Activated CD8-positive, alpha-beta T cell treated with anti-CD3 and anti-CD28 coated beads, Interleukin-2, amount 10 ng/mL, durations not matched to agents 7 days and 5 days (primary cell): ENCODE results near the gene TAB2. TPM values are rescaled to one million over a fixed set of nuclear protein-coding genes. Genes with fewer than 3 reads are reported as not detected.

ENCODE experiments used
- ATAC-seq: fragments of 150-1000 bp; cut with Tn5 transposase; one replicate; pipeline ENCODE4 v1.10.0; 2021; ENCODE audit warnings: moderate library complexity
- CTCF ChIA-PET: fragments of 350-600 bp; sonication (Branson Sonifier 250); formaldehyde crosslinking; loops from one replicate; lab custom pipeline; 2021; ENCODE audit warnings: antibody characterized with exemption; lab: Charles Lee
- POLR2A ChIA-PET: fragments of 350-600 bp; sonication (Branson Sonifier 250); formaldehyde crosslinking; loops from one replicate; lab custom pipeline; 2021; ENCODE audit warnings: antibody characterized with exemption; lab: Charles Lee
- DNase-seq: peaks from one replicate; pipeline ENCODE4 v3.0.0-alpha.2; 2020
- H3K27ac Mint-ChIP-seq: one replicate; pipeline ENCODE4 v1.8.0; 2021; ENCODE audit warnings: mild to moderate bottlenecking, mixed read lengths
- H3K27me3 Mint-ChIP-seq: one replicate; pipeline ENCODE4 v1.8.0; 2021; ENCODE audit warnings: low read depth, mixed read lengths
- H3K36me3 Mint-ChIP-seq: one replicate; pipeline ENCODE4 v1.8.0; 2021; ENCODE audit warnings: low read depth, mixed read lengths
- H3K4me1 Mint-ChIP-seq: one replicate; pipeline ENCODE4 v1.8.0; 2021; ENCODE audit warnings: low read depth, mixed read lengths
- H3K4me3 Mint-ChIP-seq: one replicate; pipeline ENCODE4 v1.8.0; 2021; ENCODE audit warnings: mild to moderate bottlenecking, mixed read lengths
- H3K9me3 Mint-ChIP-seq: one replicate; pipeline ENCODE4 v1.8.0; 2022; ENCODE audit warnings: mixed read lengths; ENCODE audit not compliant: insufficient read depth
- total RNA-seq, 2 experiments: library from RNA; stranded (reverse); gene quantifications; one replicate each; pipeline ENCODE4 v1.2.3, GENCODE V29; 2021

The TAB2 gene
- total RNA-seq, 2 experiments from 2014 or later: 113 to 115 TPM

DNA sequence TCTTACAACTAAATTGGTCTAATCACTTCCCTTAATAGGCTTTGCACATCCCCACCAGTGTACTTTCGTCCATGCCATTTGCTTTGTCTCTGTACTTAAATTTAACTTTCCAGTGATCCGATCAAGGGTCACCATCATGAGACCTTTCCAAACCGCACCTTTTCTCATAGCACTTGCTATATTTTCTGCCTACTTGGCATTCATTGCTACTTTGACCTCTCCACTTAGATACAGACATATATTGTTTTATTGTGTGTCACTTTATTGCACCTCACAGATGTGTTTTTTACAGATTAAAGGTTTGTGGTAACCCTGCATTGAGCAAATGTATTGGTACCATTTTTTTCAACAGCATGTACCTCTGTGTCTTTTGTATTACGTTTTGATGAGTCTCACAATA lies 97.3 kb downstream of the TAB2 start:
- DNase-seq: no peak
- ChIA-PET POLR2A (no interaction called here), CTCF (no interaction called here)
- H3K4me3 Mint-ChIP-seq: no peak overlapping the region
- peaks cover 59% of the 10 kb centered on the region for H3K36me3 Mint-ChIP-seq
- H3K9me3 Mint-ChIP-seq: peaks cover 4% of the 10 kb centered on the region
- peaks cover 6% of the 10 kb centered on the region for H3K4me1 Mint-ChIP-seq
- no peaks in the 10 kb centered on the region for H3K27me3 Mint-ChIP-seq
- no peak for ATAC-seq
- H3K27ac Mint-ChIP-seq: no peak overlapping the region

DNA sequence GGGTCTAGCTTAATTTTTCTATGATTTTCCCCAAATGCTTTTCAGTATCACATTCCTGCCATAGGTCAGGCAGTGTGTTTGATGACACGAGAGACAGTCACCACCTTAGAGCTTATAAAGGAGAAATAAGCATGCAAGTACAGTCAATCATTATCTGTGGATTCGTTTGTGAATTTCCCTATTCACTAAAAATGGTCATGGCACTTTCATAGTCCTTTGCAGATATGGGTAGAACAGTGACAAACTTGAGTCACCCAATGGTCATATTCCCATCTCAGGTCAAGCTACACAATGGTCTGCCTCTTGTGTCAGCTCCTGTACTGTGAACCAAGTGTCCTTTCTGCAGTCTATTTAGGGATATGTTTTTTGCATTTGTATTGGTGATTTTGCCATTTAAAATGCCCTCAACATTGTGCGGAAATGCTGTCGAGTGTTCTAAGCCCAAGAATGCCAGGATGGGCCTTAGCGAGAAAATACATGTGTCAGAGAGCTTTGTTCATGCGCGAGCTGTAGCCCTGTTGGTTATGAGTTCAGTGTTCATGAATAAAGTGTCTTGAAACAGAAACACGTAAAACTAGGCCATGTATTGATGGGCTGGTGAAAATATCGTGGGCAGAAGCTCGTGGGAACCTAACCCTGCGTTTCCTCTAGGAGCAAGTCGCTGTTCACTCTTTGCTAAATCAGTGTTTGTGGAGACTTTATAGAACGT lies 102.3 kb downstream of the TAB2 start:
- peaks cover 21% of the 10 kb centered on the region for H3K36me3 Mint-ChIP-seq
- H3K27me3 Mint-ChIP-seq: no peaks in the 10 kb centered on the region
- ATAC-seq (no peak), DNase-seq (no peak)
- peaks cover 4% of the 10 kb centered on the region for H3K9me3 Mint-ChIP-seq
- no peak overlapping the region for H3K27ac Mint-ChIP-seq
- H3K4me1 Mint-ChIP-seq: peaks cover 4% of the 10 kb centered on the region
- ChIA-PET POLR2A (interaction anchor here (0.6 to 1.3 kb wide), 3 partner anchors 93 to 353 kb away, joined by 3 read pairs; no protein-coding TSS in a partner anchor), CTCF (interaction anchor here (0.6 to 3.2 kb wide), 5 partner anchors 12 to 391 kb away, joined by 3 to 19 read pairs (median 9); no protein-coding TSS in a partner anchor)
- H3K4me3 Mint-ChIP-seq: no peak overlapping the region

DNA sequence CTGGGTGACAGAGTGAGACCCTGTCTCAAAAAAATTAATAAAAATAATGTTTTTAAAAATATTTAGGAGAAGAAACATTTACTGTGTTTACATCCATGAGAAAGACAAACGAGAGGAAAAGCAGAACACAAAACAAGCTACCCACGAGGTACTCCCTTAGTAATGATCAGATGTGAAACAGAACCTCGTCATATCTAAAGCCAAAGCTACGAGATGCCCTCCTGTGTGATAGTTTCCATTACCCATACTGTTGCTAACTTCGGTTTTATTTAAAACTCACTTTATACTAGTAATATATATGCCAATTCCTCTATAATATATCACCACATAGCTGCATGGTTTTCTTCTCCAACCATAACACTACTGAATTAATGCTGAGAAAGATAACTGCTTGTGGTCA lies 103.6 kb downstream of the TAB2 start:
- ChIA-PET CTCF (interaction anchor here (0.6 to 3.2 kb wide), 5 partner anchors 11 to 393 kb away, joined by 3 to 19 read pairs (median 9); no protein-coding TSS in a partner anchor), POLR2A (interaction anchor here (0.9 kb wide), 1 partner anchor 58 kb away, joined by 3 read pairs; no protein-coding TSS in a partner anchor)
- Mint-ChIP-seq H3K36me3 (peaks cover 10% of the 10 kb centered on the region), H3K9me3 (peaks cover 4% of the 10 kb centered on the region), H3K27ac (no peak overlapping the region), H3K4me3 (no peak overlapping the region), H3K27me3 (no peaks in the 10 kb centered on the region), H3K4me1 (peaks cover 4% of the 10 kb centered on the region)
- ATAC-seq (no peak), DNase-seq (no peak)

DNA sequence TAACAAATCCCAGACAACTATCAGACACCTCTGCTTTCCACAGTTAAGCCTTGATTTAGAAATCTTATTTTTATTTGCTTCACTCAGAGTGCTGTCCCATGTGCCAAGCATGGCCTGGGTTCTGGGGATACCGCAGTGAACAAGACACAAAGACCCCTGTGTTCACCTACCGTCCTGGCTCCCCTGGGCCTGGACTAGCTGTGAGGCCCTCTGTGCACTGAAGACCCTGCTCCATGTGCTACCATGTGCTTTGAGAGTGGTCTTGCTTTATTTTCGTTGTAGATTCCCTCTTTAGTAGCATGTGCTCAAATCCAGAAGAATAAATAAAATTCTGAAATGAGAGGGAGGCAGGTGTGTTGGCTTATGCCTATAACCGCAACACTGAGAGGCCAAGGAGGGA lies 105.1 kb downstream of the TAB2 start:
- ATAC-seq (no peak), DNase-seq (no peak)
- ChIA-PET POLR2A (no interaction called here), CTCF (interaction anchor here (1.0 to 1.4 kb wide), 2 partner anchors 389 to 394 kb away, joined by 3 to 5 read pairs; no protein-coding TSS in a partner anchor)
- H3K4me1 Mint-ChIP-seq: peaks cover 4% of the 10 kb centered on the region
- H3K36me3 Mint-ChIP-seq: peaks cover 2% of the 10 kb centered on the region
- no peaks in the 10 kb centered on the region for H3K9me3 Mint-ChIP-seq
- no peaks in the 10 kb centered on the region for H3K27me3 Mint-ChIP-seq
- no peak overlapping the region for H3K27ac Mint-ChIP-seq
- H3K4me3 Mint-ChIP-seq: no peak overlapping the region

DNA sequence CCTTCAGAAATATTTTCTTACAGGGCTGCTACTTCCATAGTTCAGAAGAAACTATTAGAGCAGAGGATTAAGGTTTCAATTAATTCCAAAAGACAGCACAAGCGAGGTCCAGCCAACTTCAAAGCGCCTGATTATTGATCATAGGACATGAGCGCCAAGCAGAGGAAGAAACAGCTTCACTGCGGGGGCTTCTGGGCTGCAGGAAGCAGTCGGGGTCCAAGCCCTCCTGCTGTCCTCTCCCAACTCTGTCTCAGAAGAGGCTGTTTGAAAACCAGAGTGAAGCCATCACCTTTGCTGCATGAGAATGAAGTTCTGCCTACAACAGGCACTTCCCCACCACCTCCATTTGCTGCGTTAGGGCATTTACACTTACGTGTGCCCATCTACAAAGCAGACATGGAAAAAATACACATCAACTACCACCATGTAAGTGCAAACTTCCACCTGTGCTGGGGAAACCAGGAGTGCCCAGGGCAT lies 106.5 kb downstream of the TAB2 start:
- DNase-seq: no peak
- H3K4me3 Mint-ChIP-seq: no peak overlapping the region
- H3K27me3 Mint-ChIP-seq: no peaks in the 10 kb centered on the region
- no peaks in the 10 kb centered on the region for H3K9me3 Mint-ChIP-seq
- ATAC-seq: no peak
- peaks cover 2% of the 10 kb centered on the region for H3K36me3 Mint-ChIP-seq
- no peak overlapping the region for H3K27ac Mint-ChIP-seq
- H3K4me1 Mint-ChIP-seq: peaks cover 4% of the 10 kb centered on the region
- POLR2A ChIA-PET: no interaction called here
- CTCF ChIA-PET: interaction anchor here (0.7 to 1.1 kb wide), 3 partner anchors 8 to 395 kb away, joined by 3 to 5 read pairs (median 3); no protein-coding TSS in a partner anchor

DNA sequence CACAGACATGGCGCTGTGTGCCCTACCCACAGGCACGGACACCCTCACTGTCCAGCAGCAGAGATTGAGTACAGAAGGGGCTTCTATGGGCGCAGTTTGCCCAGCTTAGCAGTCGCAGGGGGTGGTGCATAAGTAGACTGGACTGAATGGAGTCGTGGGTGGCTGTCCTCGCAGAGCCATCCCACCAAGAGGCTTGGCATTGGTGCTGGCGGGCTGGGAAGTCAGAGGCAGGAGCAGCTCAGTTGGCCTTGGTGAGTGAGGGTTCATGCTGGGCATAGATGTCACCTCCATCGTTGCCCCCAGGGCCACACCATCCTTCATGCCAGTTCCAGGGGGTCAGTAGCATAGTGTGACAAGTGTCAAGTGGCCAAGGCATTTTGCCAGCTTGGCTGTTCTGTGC lies 107.7 kb downstream of the TAB2 start:
- Mint-ChIP-seq H3K4me3 (no peak overlapping the region), H3K27me3 (no peaks in the 10 kb centered on the region), H3K36me3 (no peaks in the 10 kb centered on the region), H3K9me3 (no peaks in the 10 kb centered on the region), H3K27ac (no peak overlapping the region), H3K4me1 (peaks cover 2% of the 10 kb centered on the region)
- POLR2A ChIA-PET: no interaction called here
- no peak for ATAC-seq
- DNase-seq: no peak
- CTCF ChIA-PET: interaction anchor here (0.8 to 1.0 kb wide), 2 partner anchors 92 to 397 kb away, joined by 3 read pairs; no protein-coding TSS in a partner anchor

DNA sequence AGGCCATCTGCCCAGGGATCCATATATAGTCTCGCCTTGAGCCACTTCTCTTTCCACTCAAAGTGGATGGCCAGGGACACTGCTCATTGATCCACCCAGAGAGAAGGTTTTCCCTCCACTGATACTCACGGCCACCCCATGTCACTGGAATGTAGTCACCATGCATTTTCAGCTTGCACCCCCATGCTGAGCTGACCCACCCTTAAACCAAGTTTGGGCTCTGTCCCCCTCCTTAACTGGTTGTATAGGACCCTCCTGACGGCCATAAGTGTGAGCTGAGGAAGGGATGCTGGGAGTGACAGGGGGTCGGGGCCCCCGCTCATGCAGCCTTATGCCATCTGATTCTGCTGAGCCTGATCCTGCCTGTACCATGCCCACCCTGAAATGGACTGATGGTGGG lies 108.2 kb downstream of the TAB2 start:
- Mint-ChIP-seq H3K4me3 (no peak overlapping the region), H3K27ac (no peak overlapping the region), H3K27me3 (no peaks in the 10 kb centered on the region), H3K9me3 (no peaks in the 10 kb centered on the region), H3K36me3 (no peaks in the 10 kb centered on the region), H3K4me1 (peaks cover 5% of the 10 kb centered on the region)
- CTCF ChIA-PET: interaction anchor here (0.8 to 1.2 kb wide), 2 partner anchors 91 to 397 kb away, joined by 3 to 4 read pairs; no protein-coding TSS in a partner anchor
- ATAC-seq (no peak), DNase-seq (no peak)
- POLR2A ChIA-PET: no interaction called here

DNA sequence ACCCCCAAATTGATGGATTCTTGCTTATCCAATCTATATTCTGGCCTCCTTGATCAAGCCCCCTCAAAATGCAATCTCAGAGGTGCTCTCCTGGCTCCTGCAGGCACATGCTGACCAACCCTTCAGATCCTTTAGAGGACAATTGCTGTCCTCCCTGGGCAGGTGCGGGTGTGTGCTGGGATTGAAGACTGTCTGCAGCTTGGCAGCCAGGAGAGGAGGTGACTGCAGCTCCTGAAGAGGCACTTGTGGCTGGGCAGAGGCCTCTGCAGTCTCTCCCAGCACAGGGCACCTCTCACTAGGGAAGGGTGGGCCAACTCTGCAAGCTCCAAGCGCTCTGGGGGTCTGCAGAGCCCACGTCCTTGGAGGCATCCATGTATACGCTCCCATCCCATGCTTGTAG lies 111.1 kb downstream of the TAB2 start:
- POLR2A ChIA-PET: no interaction called here
- CTCF ChIA-PET: interaction anchor here (1.1 to 8.6 kb wide), 3 partner anchors 89 to 399 kb away, joined by 3 to 239 read pairs (median 5); no protein-coding TSS in a partner anchor
- no peak for DNase-seq
- no peak for ATAC-seq
- Mint-ChIP-seq H3K36me3 (no peaks in the 10 kb centered on the region), H3K27me3 (no peaks in the 10 kb centered on the region), H3K9me3 (no peaks in the 10 kb centered on the region), H3K4me3 (no peak overlapping the region), H3K27ac (peak overlapping the region; percentile 27), H3K4me1 (peaks cover 11% of the 10 kb centered on the region)

DNA sequence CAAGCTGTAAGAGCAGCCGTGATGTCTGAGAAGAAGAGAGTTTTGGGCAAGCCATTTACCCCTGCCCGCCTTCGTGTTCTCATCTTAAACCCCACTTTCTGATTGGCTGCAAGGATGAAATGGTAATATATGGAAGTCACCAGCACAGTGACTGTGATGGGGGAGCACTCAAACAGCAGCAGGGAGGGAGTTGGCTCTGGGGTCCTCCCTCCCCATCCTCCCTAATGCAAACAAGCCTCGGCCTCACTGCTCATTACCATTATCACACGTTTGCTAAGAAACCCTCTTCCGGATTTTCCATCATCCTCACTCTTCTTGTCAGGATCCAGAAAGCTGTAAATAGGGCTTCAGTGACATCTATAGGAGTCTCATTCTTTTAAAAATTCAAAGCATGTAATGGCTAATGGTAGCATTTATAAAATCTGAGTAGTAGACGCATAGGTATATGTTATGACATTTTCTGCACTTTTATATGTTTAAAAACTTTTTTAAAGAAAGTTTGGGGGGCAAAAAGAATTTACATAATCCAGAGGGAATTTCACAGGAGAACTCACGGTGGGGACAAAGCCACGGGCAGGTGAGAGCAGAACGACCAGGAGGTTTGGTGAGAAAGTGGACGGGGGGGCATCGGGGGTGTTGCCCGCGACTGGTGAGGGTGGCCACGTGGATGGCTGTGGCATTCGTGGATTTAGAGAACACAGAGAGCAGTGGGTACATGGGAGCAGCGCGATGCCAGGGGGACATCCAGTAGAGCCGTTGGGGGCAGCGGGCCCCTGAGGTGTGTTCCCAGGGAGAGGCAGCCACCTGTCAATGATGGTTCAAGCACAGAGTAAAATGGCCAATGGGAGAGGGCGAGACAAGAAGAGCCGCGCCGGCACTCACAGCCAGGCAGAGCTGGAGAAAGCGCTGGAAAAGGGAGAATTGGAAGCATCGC lies 112.2 kb downstream of the TAB2 start:
- Mint-ChIP-seq H3K9me3 (no peaks in the 10 kb centered on the region), H3K4me1 (peaks cover 8% of the 10 kb centered on the region), H3K36me3 (no peaks in the 10 kb centered on the region), H3K27ac (peak overlapping the region; percentile 27), H3K27me3 (no peaks in the 10 kb centered on the region), H3K4me3 (no peak overlapping the region)
- CTCF ChIA-PET: interaction anchor here (1.1 to 8.6 kb wide), 4 partner anchors 87 to 401 kb away, joined by 3 to 239 read pairs (median 25); no protein-coding TSS in a partner anchor
- DNase-seq: no peak
- POLR2A ChIA-PET: no interaction called here
- ATAC-seq: no peak

DNA sequence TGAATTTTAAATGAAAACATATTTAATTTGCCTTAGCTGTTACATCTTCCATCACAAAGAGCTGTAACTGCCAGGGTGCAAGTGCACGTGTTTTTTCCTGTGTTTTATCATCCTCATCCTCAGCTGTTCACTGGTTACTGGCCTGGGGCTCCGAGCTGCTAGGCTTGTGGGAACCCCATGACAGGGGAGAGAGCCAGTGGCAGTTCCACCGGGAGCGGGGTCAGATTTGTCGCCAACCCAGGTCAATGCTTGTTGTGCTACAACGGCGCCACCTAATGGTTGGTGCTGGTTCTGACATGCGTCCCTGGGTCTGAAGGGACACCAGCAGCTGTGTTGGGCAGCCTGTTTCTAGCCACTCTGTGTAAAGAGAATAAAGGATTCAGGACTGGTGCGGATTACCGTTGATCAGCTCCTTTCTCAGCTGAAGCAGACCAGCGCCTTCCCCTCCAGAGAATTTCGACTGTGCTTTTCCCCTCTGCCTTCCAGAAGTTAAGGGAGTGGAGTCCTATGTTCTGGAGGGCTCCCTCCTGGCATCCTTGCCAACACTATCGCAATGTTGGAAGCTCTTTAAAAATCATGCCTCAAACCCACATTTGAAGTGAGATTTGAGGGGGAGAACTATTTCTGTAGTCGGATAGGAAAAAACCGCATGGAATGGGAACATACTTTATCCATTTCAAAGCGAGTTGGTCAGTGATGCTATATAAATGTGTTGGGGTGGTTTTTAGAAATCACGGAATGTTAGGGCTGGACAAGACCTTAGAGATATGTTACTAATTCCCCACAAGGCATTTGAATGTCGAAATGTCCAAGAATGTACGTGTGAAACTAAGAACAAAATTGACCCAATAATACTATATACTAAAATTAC lies 114.6 kb downstream of the TAB2 start:
- ATAC-seq (peak; percentile 95), DNase-seq (peak; percentile 94)
- peak overlapping the region; percentile 82 for H3K27ac Mint-ChIP-seq
- peak overlapping the region; percentile 61 for H3K4me3 Mint-ChIP-seq
- ChIA-PET POLR2A (interaction anchor here (0.6 to 1.1 kb wide), 4 partner anchors 350 to 1695 kb away, joined by 3 to 4 read pairs (median 4); no protein-coding TSS in a partner anchor), CTCF (interaction anchor here (0.6 to 8.6 kb wide), 77 partner anchors 9 to 482 kb away, joined by 3 to 239 read pairs (median 5); partner anchors contain the start of gene ZC3H12D)
- H3K36me3 Mint-ChIP-seq: no peaks in the 10 kb centered on the region
- peaks cover 13% of the 10 kb centered on the region for H3K4me1 Mint-ChIP-seq
- no peaks in the 10 kb centered on the region for H3K27me3 Mint-ChIP-seq
- no peaks in the 10 kb centered on the region for H3K9me3 Mint-ChIP-seq
